Measurements from ENCODE around the gene DYNAP. TPM values are rescaled to one million over a fixed set of nuclear protein-coding genes. Genes with fewer than 3 reads are reported as not detected.

Gene DYNAP
- total RNA-seq, 1 donor from 2014 or later: not detected

GRCh38 chr18:54616220-54616848 lies 25.3 kb downstream of the DYNAP start:
- FAIRE-seq (no peak), DNase-seq (ENCODE audit: low read depth) (no peak)
- no peak for TF ChIP-seq CTCF (IDR thresholded peaks at IDR 0.05; ENCODE audit: insufficient read depth, low read depth, low read length)
- Histone ChIP-seq H3K27me3 (ENCODE audit: insufficient read depth, low read length) (no peaks in the 10 kb centered on the region), H3K4me2 (ENCODE audit: low read length) (no peak overlapping the region), H3K9me3 (ENCODE audit: insufficient read depth, low read depth, low read length) (no peaks in the 10 kb centered on the region), H3K79me2 (ENCODE audit: insufficient read depth, low read length) (no peaks in the 10 kb centered on the region), H2AFZ (ENCODE audit: low read depth, low read length) (no peak overlapping the region), H3K9ac (ENCODE audit: low read length) (no peak overlapping the region), H3K4me1 (ENCODE audit: insufficient read depth, low read length) (no peaks in the 10 kb centered on the region), H3K4me3 (ENCODE audit: insufficient read depth, low read depth, low read length) (no peak overlapping the region), H3K27ac (ENCODE audit: low read depth, low read length) (no peak overlapping the region), H3K36me3 (ENCODE audit: insufficient read depth, low read length) (no peaks in the 10 kb centered on the region), H4K20me1 (ENCODE audit: insufficient read depth, low read length) (no peaks in the 10 kb centered on the region)
- no peaks in the 10 kb centered on the region for H3K36me3 Mint-ChIP-seq (ENCODE audit: low read depth, unreplicated experiment)
- no peaks in the 10 kb centered on the region for H3K27me3 Mint-ChIP-seq (ENCODE audit: low read depth, unreplicated experiment)
- peaks cover 10% of the 10 kb centered on the region for H3K4me1 Mint-ChIP-seq (ENCODE audit: low read depth, unreplicated experiment)
- peaks cover 2% of the 10 kb centered on the region for H3K9me3 Mint-ChIP-seq (ENCODE audit: unreplicated experiment)
- H3K4me3 Mint-ChIP-seq (ENCODE audit: unreplicated experiment): no peak overlapping the region
- peak overlapping the region; percentile 87 for H3K27ac Mint-ChIP-seq (ENCODE audit: unreplicated experiment)

GRCh38 chr18:54622084-54622483 lies 31.0 kb downstream of the DYNAP start:
- H3K36me3 ChIP-seq (ENCODE audit: insufficient read depth, low read length): no peaks in the 10 kb centered on the region
- Mint-ChIP-seq H3K36me3 (ENCODE audit: low read depth, unreplicated experiment) (no peaks in the 10 kb centered on the region), H3K27ac (ENCODE audit: unreplicated experiment) (no peak overlapping the region), H3K9me3 (ENCODE audit: unreplicated experiment) (peaks cover 4% of the 10 kb centered on the region), H3K27me3 (ENCODE audit: low read depth, unreplicated experiment) (no peaks in the 10 kb centered on the region), H3K4me3 (ENCODE audit: unreplicated experiment) (no peak overlapping the region), H3K4me1 (ENCODE audit: low read depth, unreplicated experiment) (no peaks in the 10 kb centered on the region)
- no peaks in the 10 kb centered on the region for H4K20me1 ChIP-seq (ENCODE audit: insufficient read depth, low read length)
- no peak overlapping the region for H3K4me3 ChIP-seq (ENCODE audit: insufficient read depth, low read depth, low read length)
- no peaks in the 10 kb centered on the region for H3K4me1 ChIP-seq (ENCODE audit: insufficient read depth, low read length)
- H3K9me3 ChIP-seq (ENCODE audit: insufficient read depth, low read depth, low read length): no peaks in the 10 kb centered on the region
- no peak for FAIRE-seq
- H2AFZ ChIP-seq (ENCODE audit: low read depth, low read length): no peak overlapping the region
- TF ChIP-seq EZH2 (IDR thresholded peaks at IDR 0.05; ENCODE audit: insufficient read depth, low read length) (no peak), CTCF (IDR thresholded peaks at IDR 0.05; ENCODE audit: insufficient read depth, low read depth, low read length) (peak; percentile 5)
- H3K27me3 ChIP-seq (ENCODE audit: insufficient read depth, low read length): no peaks in the 10 kb centered on the region
- no peak overlapping the region for H3K27ac ChIP-seq (ENCODE audit: low read depth, low read length)
- H3K79me2 ChIP-seq (ENCODE audit: insufficient read depth, low read length): no peaks in the 10 kb centered on the region
- no peak overlapping the region for H3K9ac ChIP-seq (ENCODE audit: low read length)
- DNase-seq (ENCODE audit: low read depth): no peak
- H3K4me2 ChIP-seq (ENCODE audit: low read length): no peak overlapping the region

- no peak for TF ChIP-seq CTCF (IDR thresholded peaks at IDR 0.05; ENCODE audit: insufficient read depth, low read depth, low read length)
- TF ChIP-seq EZH2 (IDR thresholded peaks at IDR 0.05; ENCODE audit: insufficient read depth, low read length): no peak
Observed at GRCh38 chr18:54626779-54627178, 35.7 kb downstream of the DYNAP start.

More at GRCh38 chr18:54626779-54627178, 35.7 kb downstream of the DYNAP start:
- Histone ChIP-seq H3K36me3 (ENCODE audit: insufficient read depth, low read length) (no peaks in the 10 kb centered on the region), H3K4me3 (ENCODE audit: insufficient read depth, low read depth, low read length) (no peak overlapping the region), H3K79me2 (ENCODE audit: insufficient read depth, low read length) (no peaks in the 10 kb centered on the region), H3K27ac (ENCODE audit: low read depth, low read length) (no peak overlapping the region), H3K4me1 (ENCODE audit: insufficient read depth, low read length) (no peaks in the 10 kb centered on the region), H4K20me1 (ENCODE audit: insufficient read depth, low read length) (no peaks in the 10 kb centered on the region), H3K9ac (ENCODE audit: low read length) (no peak overlapping the region), H3K4me2 (ENCODE audit: low read length) (no peak overlapping the region), H3K27me3 (ENCODE audit: insufficient read depth, low read length) (no peaks in the 10 kb centered on the region), H2AFZ (ENCODE audit: low read depth, low read length) (no peak overlapping the region), H3K9me3 (ENCODE audit: insufficient read depth, low read depth, low read length) (no peaks in the 10 kb centered on the region)
- Mint-ChIP-seq H3K9me3 (ENCODE audit: unreplicated experiment) (peaks cover 1% of the 10 kb centered on the region), H3K27me3 (ENCODE audit: low read depth, unreplicated experiment) (no peaks in the 10 kb centered on the region), H3K4me1 (ENCODE audit: low read depth, unreplicated experiment) (no peaks in the 10 kb centered on the region), H3K4me3 (ENCODE audit: unreplicated experiment) (no peak overlapping the region), H3K27ac (ENCODE audit: unreplicated experiment) (no peak overlapping the region), H3K36me3 (ENCODE audit: low read depth, unreplicated experiment) (no peaks in the 10 kb centered on the region)
- FAIRE-seq (no peak), DNase-seq (ENCODE audit: low read depth) (no peak)

All from astrocyte (in vitro differentiated cells and primary cell).